WERI-Rb-1 (cell line): ENCODE measurements around the gene JAKMIP2.
A peak's percentile ranks its signal among the peaks of the same experiment; 100 is the strongest.

Experiments
- DNase-seq: peaks from one replicate; pipeline ENCODE4 v3.0.0-alpha.2; 2020
- H3K27ac ChIP-seq: fragments of 250-450 bp; sonication (Bioruptor Pico); 2 replicates; pipeline ENCODE4 v1.5.1; 2020; ENCODE audit warnings: mild to moderate bottlenecking, moderate library complexity
- H3K27me3 ChIP-seq: fragments of 250-450 bp; sonication (Bioruptor Pico); 2 replicates; pipeline ENCODE4 v1.5.1; 2021; ENCODE audit warnings: mild to moderate bottlenecking, low read depth, moderate library complexity; ENCODE audit not compliant: insufficient read depth, severe bottlenecking
- H3K36me3 ChIP-seq: fragments of 250-450 bp; sonication (Bioruptor Pico); 2 replicates; pipeline ENCODE4 v1.5.1; 2020; ENCODE audit warnings: mild to moderate bottlenecking, moderate library complexity
- H3K4me3 ChIP-seq: 2 replicates; pipeline ENCODE4 v1.5.1; 2011; ENCODE audit warnings: low read depth, mild to moderate bottlenecking, control low read depth, low read length
- H3K9me3 ChIP-seq: fragments of 250-450 bp; sonication (Bioruptor Pico); 2 replicates; pipeline ENCODE4 v1.5.1; 2021; ENCODE audit warnings: mild to moderate bottlenecking, moderate library complexity; ENCODE audit not compliant: severe bottlenecking
- TF ChIP-seq, protein P1 (sequence below): IDR thresholded peaks from 2 replicates; pipeline ENCODE4 v1.5.1; 2011; ENCODE audit warnings: low read depth, mild to moderate bottlenecking, control low read depth, inconsistent platforms, low read length

The JAKMIP2 gene

GRCh38 chr5:147697380-147697779, 85.1 kb downstream of the JAKMIP2 start:
- H3K9me3 ChIP-seq = peaks cover 7% of the 10 kb centered on the region
- TF ChIP-seq, protein P1, sequence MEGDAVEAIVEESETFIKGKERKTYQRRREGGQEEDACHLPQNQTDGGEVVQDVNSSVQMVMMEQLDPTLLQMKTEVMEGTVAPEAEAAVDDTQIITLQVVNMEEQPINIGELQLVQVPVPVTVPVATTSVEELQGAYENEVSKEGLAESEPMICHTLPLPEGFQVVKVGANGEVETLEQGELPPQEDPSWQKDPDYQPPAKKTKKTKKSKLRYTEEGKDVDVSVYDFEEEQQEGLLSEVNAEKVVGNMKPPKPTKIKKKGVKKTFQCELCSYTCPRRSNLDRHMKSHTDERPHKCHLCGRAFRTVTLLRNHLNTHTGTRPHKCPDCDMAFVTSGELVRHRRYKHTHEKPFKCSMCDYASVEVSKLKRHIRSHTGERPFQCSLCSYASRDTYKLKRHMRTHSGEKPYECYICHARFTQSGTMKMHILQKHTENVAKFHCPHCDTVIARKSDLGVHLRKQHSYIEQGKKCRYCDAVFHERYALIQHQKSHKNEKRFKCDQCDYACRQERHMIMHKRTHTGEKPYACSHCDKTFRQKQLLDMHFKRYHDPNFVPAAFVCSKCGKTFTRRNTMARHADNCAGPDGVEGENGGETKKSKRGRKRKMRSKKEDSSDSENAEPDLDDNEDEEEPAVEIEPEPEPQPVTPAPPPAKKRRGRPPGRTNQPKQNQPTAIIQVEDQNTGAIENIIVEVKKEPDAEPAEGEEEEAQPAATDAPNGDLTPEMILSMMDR = no peak
- H3K27ac ChIP-seq = no peak overlapping the region
- H3K36me3 ChIP-seq = no peaks in the 10 kb centered on the region
- H3K27me3 ChIP-seq = no peaks in the 10 kb centered on the region
- H3K4me3 ChIP-seq = no peak overlapping the region
- no peak for DNase-seq

- TF ChIP-seq, protein P1 = no peak
- H3K9me3 ChIP-seq = peaks cover 7% of the 10 kb centered on the region
- H3K36me3 ChIP-seq = no peaks in the 10 kb centered on the region
- no peak overlapping the region for H3K27ac ChIP-seq
- H3K4me3 ChIP-seq = no peak overlapping the region
- H3K27me3 ChIP-seq = no peaks in the 10 kb centered on the region
- no peak for DNase-seq
Observed at GRCh38 chr5:147694772-147695171, 87.8 kb downstream of the JAKMIP2 start.

- TF ChIP-seq, protein P1 = no peak
- no peak for DNase-seq
Observed at GRCh38 chr5:147693233-147693632, 89.3 kb downstream of the JAKMIP2 start.

DNA sequence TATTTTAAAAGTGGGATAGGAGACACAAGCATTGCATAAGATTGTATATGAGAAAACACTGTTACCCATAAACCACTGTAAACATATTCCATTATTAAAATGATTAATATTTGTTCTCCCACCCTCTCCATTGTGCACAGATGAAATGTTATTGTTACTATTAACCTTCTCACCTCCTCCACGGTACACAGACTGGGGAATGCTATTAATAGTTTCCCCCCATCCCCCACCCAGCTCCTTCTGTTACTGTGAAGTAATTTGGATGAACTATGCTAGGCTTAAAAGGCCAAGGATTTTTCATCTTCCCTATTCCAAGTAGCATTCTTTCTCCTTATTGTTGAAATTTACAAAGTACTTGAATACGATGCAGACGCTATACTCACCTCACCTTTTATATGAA, 91.4 kb downstream of the JAKMIP2 start:
- TF ChIP-seq, protein P1 = no peak
- Histone ChIP-seq H3K9me3 (no peaks in the 10 kb centered on the region), H3K4me3 (no peak overlapping the region), H3K27me3 (no peaks in the 10 kb centered on the region), H3K27ac (no peak overlapping the region), H3K36me3 (no peaks in the 10 kb centered on the region)
- no peak for DNase-seq

More at GRCh38 chr5:147693233-147693632, 89.3 kb downstream of the JAKMIP2 start:
- Histone ChIP-seq H3K9me3 (peaks cover 7% of the 10 kb centered on the region), H3K36me3 (no peaks in the 10 kb centered on the region), H3K4me3 (no peak overlapping the region), H3K27ac (no peak overlapping the region), H3K27me3 (no peaks in the 10 kb centered on the region)

- no peaks in the 10 kb centered on the region for H3K9me3 ChIP-seq
Observed at GRCh38 chr5:147690595-147690994, 91.9 kb downstream of the JAKMIP2 start.

DNA sequence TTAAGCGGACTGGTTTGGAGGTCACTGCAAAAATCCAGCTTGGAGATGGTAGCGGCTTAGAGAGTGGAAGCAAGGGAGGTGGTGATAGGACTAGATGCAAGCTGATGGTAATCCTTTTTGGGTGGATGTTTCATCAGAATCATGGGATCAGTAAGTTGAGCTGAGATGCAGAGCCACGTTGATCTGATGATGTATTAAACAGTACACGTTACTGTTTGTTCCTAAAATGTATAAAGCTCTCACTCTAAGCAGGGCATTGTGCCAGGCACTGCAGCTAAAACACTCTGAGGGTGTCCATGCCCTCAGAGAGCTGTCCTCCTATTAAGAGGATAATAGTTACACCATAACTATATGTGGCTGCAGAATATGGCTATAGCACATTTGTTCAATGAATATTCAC, 93.1 kb downstream of the JAKMIP2 start:
- Histone ChIP-seq H3K36me3 (no peaks in the 10 kb centered on the region), H3K27ac (no peak overlapping the region), H3K4me3 (no peak overlapping the region), H3K9me3 (no peaks in the 10 kb centered on the region), H3K27me3 (no peaks in the 10 kb centered on the region)
- DNase-seq = peak; percentile 29
- TF ChIP-seq, protein P1 = no peak

More at GRCh38 chr5:147690595-147690994, 91.9 kb downstream of the JAKMIP2 start:
- peak; percentile 49 for DNase-seq
- no peak overlapping the region for H3K4me3 ChIP-seq
- no peaks in the 10 kb centered on the region for H3K36me3 ChIP-seq
- H3K27ac ChIP-seq = no peak overlapping the region
- no peaks in the 10 kb centered on the region for H3K27me3 ChIP-seq
- TF ChIP-seq, protein P1 = peak; percentile 73
